Hematopoietic multipotent progenitor cell treated with erythropoietin and hydrocortisone succinate and interleukin-3 and kit ligand, for 6 days (in vitro differentiated cells): ENCODE data around the gene HOOK2.
A peak's percentile ranks its signal among the peaks of the same experiment; 100 is the strongest.

ENCODE experiments used
- DNase-seq: peaks from one replicate; pipeline ENCODE4 v3.0.0-alpha.2; 2015

Gene HOOK2

DNA sequence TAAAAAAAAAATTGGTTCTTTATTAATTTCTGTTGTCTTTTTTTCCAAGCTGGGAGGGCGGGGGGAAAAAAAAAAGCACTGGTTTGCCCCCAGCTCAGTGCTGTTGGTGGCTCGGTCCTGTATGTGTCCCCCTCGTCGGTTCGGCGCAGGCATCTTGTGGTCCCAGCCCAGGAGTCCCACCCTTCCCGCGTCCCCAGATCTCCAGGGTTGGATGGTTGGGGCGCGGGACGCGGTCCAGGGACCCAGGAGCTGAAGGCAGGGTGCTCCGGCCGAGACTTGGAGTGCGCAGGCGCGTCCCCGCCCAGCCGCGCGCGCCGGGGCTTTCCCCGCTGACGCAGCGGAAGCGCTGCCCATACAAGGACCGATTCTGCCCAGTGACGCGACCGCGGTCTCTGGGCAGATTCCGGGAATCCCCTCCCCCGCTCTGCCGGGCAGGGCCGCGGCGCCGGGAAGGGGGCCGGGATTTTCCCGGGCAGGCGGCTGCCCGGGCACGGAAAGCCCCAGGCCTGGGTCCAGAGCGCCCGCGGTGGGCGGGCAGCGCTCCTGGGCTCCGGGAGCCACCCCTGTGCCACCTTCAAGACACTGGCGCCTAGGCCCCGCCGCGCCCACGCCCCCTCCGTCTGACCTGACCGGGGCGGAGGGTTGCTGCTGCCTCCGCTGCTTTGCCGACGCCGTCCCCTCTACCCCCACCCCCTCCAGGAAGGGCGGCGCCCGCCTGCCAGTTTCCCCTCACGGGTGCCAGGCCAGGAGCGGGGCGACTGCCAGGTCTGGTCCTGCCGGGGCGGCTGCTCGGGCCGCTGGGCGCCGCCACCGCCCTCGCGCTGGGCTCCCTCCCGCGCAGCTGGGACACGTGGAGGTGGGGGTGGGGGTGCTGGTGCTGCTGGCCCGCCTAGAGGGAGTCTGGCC, 18.2 kb upstream of the HOOK2 start:
- peak; percentile 94 for DNase-seq

- DNase-seq = no peak
These were observed 17.5 kb upstream of the HOOK2 start for GRCh38 chr19:12792853-12793289.

GRCh38 chr19:12792051-12792852, 16.9 kb upstream of the HOOK2 start:
- peak; percentile 84 for DNase-seq

GRCh38 chr19:12791345-12792050, 16.1 kb upstream of the HOOK2 start, which contains the start of gene JUNB:
Gene JUNB (plus strand): TSS chr19:12791486. CDS start chr19:12791772, 286 bp downstream.
- DNase-seq = peak; percentile 98

DNA sequence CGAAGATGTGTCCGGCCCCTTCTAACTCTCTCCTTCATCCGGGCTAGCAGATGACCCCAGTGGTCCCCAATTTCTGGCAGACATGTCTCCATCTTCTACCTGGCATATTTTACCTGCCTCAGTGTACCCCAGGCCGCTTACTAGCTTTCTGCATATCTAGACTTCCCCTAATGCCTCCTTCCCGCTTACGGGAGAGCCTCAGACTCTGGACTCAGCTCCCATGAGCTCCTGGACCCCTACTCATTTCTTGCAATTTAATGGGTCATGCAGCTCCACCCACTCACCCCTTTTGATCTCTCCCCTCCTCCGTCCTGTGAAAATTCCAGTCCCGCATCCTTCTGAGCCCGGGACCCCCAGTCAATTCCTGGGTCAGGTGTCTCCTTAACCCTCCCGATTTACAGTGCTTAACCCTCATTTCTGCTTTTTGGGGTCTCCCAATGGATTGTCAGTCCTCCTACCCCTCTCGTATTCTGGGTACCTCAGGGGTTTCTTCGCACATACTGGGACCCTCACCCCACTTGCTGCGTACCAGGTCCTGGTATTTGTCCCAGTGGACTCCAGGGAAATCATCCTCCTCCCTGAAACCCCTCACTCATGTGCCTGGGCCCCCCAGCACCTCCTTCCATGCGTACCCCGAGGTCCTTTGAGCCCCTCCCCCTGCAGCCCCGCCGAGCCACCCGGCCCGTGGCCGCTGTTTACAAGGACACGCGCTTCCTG, 15.4 kb upstream of the HOOK2 start:
- DNase-seq = peak; percentile 30

DNA sequence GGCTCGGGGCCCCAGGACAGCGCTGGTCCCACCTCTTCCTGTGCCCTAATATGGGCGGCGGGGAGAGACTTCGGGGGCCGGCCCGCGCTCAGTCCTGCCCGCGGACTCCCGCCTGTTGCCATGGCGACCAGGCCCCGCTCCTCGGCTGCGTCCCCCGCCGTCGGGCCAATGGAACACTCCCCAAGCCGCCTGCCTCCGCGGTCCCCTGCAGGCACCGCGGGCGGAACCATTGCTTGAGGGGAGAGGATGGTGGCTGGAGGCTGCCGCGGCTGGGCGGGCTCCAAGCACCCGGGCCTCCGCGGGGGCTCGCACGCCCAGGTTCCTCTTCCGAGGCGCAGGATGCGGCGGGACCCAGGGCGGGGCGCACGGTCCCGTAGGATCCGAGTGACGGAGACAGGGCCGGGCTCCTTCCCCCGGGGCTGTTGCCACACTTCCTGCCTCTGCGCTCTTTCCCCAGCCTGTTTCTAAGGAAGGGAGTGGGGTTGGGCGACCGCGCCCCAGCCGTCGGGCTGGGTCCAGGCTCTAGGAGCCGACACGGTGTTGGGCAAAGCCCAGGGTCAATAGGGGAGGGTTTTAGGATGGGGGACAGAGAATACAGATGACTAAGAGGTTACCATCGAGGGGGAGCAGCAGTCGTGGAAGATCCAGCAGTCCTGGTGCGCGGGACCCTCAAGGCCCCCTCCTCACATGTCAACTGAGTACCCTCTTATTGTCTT, 14.7 kb upstream of the HOOK2 start:
- peak; percentile 99 for DNase-seq

- DNase-seq = peak; percentile 56
These were observed 13.9 kb upstream of the HOOK2 start for GRCh38 chr19:12789098-12789903.

DNA sequence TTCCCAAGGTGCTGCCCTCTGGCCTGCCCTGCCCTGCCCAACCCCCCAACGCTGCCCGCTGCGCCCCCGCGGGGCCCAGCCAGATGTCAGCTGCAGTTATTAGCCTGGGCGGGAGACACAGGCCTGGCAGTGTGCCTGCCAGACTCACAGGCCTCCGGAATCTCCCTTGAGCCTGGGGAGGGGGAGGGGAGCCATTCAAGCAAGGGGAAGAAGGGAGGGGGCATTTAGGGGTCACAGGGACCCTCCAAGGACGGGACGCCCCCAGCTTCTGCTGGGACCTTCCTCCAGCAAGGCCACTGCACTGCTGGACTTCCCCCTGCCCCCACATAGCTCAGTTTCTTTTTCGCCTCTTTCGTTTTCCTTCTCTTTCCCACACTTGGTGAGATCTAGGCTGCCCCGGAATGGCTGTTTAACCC, 13.3 kb upstream of the HOOK2 start:
- peak; percentile 95 for DNase-seq

GRCh38 chr19:12788042-12788681, 12.8 kb upstream of the HOOK2 start:
- DNase-seq = peak; percentile 71

GRCh38 chr19:12787458-12787857, 12.1 kb upstream of the HOOK2 start:
- no peak for DNase-seq

- DNase-seq = peak; percentile 20
These were observed 11.6 kb upstream of the HOOK2 start for GRCh38 chr19:12786952-12787351.

DNA sequence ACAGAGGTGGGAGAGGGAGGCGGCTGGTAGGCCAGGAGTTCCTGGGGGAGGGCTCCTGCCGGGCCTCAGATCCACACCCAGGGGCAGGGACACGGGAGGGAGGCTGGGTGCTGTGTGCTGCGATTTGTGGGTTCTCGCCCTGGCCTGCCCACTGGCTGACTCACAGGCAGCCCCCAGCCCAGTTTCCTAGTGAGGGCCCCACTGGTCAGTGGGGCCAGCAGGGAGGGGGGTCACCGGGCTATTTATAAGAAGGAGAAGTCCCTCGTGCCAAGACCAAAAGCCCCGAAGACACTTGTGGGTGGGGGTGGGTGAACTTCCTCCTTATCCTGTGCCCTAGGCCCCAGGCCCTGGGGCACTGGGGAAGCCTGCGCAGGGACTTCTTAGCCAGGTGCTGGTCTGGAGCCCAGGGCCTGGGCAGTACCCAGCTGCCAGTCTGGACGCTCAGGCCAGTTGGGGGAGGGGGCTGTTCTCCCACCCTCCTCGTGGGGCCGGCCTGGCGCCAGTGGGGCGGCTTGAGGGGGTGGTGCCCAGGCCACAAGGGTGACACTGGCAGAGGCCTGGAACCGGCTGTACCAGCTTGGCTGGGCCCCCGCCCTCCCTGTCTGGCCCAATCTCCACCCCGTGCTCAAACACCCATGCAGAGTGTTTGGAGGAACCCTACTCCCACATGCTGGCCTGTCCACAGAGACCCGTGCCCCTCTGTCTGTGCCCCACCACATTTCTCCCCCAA, 11.0 kb upstream of the HOOK2 start:
- peak; percentile 80 for DNase-seq

DNA sequence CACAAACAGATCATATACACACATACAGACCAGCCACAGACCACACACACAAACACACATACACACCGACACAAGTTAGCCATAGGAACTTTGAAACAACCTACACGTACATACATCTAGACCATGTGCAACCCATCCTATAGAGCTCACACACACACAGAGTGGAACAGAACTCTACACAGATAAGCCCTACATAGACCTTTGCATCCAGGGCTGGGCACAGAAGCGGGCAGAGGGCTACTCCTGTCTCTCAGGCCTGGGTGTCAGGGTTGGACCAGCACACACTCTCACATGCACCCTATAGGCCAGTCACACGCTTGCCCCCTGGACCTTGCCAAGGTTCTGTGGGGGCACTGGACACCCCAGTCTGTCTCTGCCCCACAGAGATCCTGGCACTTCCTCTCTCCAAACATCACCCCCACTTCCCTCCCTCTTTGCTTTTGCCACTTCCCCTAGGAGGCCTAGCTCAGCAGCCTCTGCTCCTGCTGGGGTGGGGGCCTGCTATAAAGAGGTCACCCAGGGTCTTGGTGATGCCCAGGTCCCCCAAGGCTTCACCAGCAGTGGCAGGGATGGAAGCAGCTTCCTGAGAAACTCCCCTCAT, 10.2 kb upstream of the HOOK2 start:
- peak; percentile 72 for DNase-seq

GRCh38 chr19:12784871-12785430, 9.6 kb upstream of the HOOK2 start:
- no peak for DNase-seq

DNA sequence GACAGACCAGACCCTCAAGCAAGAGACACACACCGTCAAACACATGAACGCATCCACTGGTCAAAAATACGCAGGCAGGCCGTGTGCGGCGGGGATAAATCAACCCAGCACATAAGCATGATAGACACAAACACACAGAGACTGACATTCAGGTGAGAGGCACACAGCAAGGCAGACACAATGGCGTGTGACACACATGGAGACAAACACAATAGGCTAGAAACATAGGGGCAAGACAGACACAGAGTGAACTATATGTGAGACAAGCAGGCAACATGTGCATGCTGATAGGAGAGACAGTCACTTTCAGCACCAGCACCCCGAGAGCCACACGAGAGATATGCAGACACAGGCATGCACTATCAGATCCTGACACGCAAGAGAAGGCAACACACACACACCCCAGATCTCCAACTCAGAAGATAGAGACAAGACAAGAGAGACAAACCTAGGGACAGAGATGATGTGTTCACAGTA, 9.1 kb upstream of the HOOK2 start:
- peak; percentile 97 for DNase-seq

DNA sequence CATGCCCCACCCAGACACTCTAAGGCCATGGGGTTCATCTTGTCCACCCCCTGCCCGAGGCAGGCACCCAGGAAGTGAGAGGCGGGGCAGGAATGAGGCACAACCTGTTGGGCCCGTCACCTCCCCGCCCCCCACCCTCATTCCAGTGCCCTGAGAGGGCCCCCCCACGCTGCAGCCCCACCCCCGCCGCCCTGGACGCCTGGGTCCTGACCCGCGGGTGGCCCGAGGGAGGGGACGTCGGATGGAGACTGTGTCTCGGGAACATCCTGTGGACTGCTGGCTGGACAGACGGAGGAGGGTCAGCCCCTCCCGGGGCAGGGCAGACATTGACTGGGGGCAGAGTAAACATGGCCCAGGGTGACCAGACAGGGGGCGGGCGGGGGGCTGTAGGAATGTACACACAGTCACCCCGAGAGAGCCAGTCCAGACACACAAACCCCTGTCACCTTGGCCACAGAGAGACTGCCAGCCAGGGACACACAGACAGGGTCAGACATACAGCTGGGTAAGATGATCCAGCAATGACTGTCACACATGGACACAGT, 8.6 kb upstream of the HOOK2 start:
- no peak for DNase-seq

GRCh38 chr19:12783291-12783848, 8.0 kb upstream of the HOOK2 start:
- peak; percentile 53 for DNase-seq
